ENCODE results near the gene KCNJ5.

The KCNJ5 gene

DNA sequence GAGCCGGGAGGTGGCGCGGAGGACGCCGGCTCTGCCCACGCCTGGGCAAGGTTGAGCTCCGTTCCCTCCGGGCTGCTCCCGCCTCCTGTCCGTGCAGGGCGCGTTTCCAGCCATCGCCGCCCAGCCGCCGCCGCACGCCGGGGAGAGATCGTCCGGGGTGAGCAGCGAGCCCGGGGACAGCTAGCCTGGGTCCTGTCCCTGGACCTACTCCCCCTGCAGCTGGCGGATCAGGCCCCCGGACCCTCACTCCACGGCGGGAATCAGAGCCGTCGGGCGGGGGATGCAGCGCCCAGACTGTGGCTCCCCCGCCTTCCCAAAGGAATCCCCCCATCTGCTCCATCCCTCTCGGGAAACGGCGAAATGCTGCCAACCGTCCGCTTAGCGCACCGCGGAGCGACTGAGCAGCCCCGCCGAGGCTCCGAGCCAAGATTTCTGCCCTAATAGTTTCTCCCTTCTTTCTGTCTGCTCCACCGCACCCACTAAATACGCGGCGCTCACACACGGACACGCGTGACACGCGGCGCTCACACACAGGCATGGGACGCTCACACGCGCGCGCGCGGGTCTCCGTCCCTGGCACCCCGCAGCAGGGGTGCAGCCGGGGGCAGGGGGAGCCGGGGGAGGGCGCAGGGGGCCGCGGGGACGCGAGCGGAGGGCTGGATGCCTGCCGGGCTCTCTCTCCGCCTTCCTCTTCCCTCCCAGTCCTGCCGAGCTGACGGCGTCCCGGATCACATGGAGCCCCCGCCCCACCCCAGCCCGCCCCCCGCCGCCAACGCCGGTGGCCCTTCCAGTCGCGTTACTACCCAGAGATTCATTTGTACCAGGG, at the start of gene KCNJ5:
TSS of gene KCNJ5 (plus strand) at position 814 of the 826 bp plus-strand sequence. CDS start 19,918 bp downstream, outside the sequence.
- DNase-seq (ENCODE audit: low read depth in 2 of 2): peak in 1 of 2 donors; percentile 34
- peak within 1 kb of the TSS; percentile 46 to 52 for H3K4me3 ChIP-seq (replicated peaks in 1 of 2; ENCODE audit: low read depth in 2 of 2, low read length in 2 of 2)
- TF ChIP-seq, protein P1, sequence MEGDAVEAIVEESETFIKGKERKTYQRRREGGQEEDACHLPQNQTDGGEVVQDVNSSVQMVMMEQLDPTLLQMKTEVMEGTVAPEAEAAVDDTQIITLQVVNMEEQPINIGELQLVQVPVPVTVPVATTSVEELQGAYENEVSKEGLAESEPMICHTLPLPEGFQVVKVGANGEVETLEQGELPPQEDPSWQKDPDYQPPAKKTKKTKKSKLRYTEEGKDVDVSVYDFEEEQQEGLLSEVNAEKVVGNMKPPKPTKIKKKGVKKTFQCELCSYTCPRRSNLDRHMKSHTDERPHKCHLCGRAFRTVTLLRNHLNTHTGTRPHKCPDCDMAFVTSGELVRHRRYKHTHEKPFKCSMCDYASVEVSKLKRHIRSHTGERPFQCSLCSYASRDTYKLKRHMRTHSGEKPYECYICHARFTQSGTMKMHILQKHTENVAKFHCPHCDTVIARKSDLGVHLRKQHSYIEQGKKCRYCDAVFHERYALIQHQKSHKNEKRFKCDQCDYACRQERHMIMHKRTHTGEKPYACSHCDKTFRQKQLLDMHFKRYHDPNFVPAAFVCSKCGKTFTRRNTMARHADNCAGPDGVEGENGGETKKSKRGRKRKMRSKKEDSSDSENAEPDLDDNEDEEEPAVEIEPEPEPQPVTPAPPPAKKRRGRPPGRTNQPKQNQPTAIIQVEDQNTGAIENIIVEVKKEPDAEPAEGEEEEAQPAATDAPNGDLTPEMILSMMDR (IDR thresholded peaks at IDR 0.05; ENCODE audit: low read depth, low read length): no peak

DNA sequence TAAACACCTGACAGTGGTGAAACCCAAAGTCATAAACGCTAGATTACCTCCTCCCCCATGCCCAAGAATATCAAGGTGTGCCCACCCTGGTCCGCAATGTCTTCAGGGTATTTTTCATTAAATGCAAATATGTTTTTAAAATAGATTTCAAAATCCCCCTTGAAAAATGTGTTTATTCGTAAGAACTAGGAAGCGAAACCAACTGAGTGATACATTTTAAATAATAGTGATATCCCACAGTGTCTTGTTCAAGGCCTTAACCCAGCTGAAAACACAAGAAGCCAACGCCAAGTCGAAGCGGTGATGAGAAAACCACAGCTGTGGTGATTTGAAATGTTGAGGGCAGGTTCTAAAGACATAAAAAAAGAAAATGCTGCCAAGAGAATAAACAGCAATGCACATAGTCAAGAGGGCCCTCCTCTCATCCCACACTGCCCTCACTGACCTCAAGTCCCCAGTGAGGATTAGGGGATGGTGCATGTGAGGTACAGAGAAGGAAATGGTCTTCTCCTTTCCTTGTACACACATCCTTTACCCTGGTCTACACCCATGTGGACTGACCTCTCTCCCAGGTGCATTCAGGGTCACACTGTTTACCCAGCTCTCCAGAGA, 49.6 kb upstream of the KCNJ5 start:
- DNase-seq (ENCODE audit: low read depth in 2 of 2): no peak
- TF ChIP-seq, protein P1 (IDR thresholded peaks at IDR 0.05; ENCODE audit: low read depth, low read length): no peak
- H3K4me3 ChIP-seq (replicated peaks in 1 of 2; ENCODE audit: low read depth in 2 of 2, low read length in 2 of 2): no peak overlapping the region

DNA sequence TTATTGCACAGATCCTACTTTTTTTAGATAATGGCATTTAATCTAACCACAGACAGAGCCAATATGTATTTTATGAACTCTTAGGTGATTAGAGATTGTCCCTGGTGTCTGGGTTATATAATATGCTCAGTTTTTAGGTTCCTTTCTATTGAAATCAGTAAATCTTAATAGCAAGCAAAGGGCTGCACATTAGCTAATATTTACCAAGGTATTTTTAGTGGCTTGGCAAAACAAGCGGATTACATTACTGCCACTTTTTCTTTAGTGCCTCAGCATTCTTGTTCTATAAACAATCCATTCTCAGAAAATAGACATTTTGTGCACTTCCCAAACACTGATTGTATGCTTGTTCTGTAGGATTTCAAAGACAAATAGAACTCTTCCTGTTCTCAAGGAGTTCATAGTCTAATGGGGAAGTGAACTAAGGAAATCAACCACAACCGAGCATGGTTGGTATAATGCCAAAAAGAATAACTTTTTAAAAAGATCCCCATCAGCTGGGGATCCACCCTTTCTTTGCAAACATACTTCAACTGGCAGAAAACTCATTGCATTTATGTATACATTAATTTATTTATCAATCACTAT, 47.9 kb upstream of the KCNJ5 start:
- H3K4me3 ChIP-seq (replicated peaks in 1 of 2; ENCODE audit: low read depth in 2 of 2, low read length in 2 of 2): no peak overlapping the region
- no peak for DNase-seq (ENCODE audit: low read depth in 2 of 2)
- TF ChIP-seq, protein P1 (IDR thresholded peaks at IDR 0.05; ENCODE audit: low read depth, low read length): no peak

DNA sequence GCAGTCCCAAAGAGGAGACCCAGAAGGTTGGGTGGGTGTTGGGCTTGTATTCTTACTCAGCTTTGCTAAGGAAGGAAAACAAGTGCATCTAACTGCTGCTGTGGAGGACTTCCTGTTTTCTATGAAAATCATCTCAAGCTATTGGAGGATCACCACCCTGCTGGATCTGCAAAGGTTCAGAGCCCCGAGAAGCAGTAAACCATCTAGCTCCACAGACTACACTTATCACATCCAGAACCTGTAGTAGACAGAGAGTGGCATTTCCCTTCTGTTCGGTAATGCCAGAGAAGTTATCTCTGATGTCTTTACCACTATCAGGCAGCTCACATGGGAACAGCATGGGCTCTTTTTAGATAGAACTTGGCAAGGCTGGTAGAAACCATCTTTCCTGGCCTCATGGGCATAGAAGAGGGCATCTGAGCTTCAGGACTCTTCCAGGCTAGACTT, 45.8 kb upstream of the KCNJ5 start:
- H3K4me3 ChIP-seq (replicated peaks in 1 of 2; ENCODE audit: low read depth in 2 of 2, low read length in 2 of 2): no peak overlapping the region
- DNase-seq (ENCODE audit: low read depth in 2 of 2): no peak
- TF ChIP-seq, protein P1 (IDR thresholded peaks at IDR 0.05; ENCODE audit: low read depth, low read length): no peak

DNA sequence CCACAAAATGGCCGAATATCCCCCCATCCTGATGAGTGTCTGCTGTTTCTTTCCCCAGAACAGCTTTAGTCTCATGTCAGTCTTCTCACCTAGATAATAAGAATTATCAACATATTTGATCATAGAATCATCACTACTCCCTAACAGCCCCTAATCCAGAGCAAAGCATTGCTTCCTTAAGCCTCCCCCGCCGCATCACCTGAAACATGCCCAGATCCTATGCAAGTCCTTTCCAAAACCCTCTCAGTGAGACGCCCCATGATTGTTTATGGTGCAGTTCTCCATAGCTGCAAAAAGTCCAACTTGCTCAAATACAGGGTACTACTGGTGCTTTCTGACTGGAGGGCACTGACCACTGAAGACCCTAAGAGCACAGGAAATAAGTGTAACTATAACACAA, 44.2 kb upstream of the KCNJ5 start:
- TF ChIP-seq, protein P1 (IDR thresholded peaks at IDR 0.05; ENCODE audit: low read depth, low read length): no peak
- DNase-seq (ENCODE audit: low read depth in 2 of 2): no peak
- H3K4me3 ChIP-seq (replicated peaks in 1 of 2; ENCODE audit: low read depth in 2 of 2, low read length in 2 of 2): no peak overlapping the region

DNA sequence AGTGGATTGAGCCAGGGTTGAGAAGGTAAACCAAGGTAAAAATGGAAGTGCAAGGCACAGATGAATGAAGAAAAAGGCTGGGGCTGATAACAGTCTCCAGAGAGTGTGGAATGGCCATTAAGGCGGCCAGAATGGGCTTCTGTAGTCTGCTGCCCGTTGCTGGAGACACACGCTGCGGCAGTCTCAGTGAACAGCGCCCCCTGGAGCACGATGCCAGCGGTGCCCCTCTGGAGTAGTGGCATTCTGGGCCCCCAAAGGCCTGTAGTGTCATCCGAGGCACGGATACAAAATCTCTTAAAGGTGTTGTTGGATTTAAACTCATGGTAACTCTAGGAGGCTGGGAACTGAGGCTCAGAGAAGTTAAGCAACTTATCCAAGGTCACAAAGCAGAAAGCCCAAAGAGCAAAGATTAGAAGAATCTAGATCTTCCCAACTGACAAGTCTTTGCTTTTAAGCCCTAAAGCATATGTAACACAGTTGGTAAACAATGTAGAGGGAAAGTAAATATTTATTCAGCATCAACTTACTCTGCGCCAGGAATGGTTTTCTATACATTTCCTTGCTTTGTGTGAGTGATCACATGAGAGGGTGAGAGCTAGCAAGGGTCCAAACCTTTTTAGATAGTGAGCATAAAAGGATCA, 42.2 kb upstream of the KCNJ5 start:
- DNase-seq (ENCODE audit: low read depth in 2 of 2): peak; percentile 50 to 59
- TF ChIP-seq, protein P1 (IDR thresholded peaks at IDR 0.05; ENCODE audit: low read depth, low read length): peak; percentile 83
- H3K4me3 ChIP-seq (replicated peaks in 1 of 2; ENCODE audit: low read depth in 2 of 2, low read length in 2 of 2): no peak overlapping the region
